ENCODE results near the gene MLEC.
"Not testable (repeated sequence)": the region's sequence is repeated elsewhere in the genome, so short reads cannot be mapped to it uniquely, and the experiment has no call there.

Gene MLEC

GRCh38 chr12:120662879-120663278 is 24.1 kb upstream of the MLEC start:
- DNase-seq (ENCODE audit: low spot score): no peak

- no peak for DNase-seq (ENCODE audit: low spot score)
Observed at GRCh38 chr12:120663741-120664140, 23.2 kb upstream of the MLEC start.

- no peak for DNase-seq (ENCODE audit: low spot score)
Observed at GRCh38 chr12:120666571-120667390, 20.2 kb upstream of the MLEC start.

- DNase-seq (ENCODE audit: low spot score): peak; percentile 80
Observed at GRCh38 chr12:120668091-120668867, 18.7 kb upstream of the MLEC start.

GRCh38 chr12:120668868-120669840 is 17.8 kb upstream of the MLEC start:
- no peak for DNase-seq (ENCODE audit: low spot score)

- not testable (repeated sequence) for DNase-seq (ENCODE audit: low spot score)
Observed at GRCh38 chr12:120670237-120670636, 16.7 kb upstream of the MLEC start.

GRCh38 chr12:120670667-120671066 is 16.3 kb upstream of the MLEC start:
- DNase-seq (ENCODE audit: low spot score): no peak

GRCh38 chr12:120674097-120674636 is 12.8 kb upstream of the MLEC start:
- no peak for DNase-seq (ENCODE audit: low spot score)

GRCh38 chr12:120677765-120678473 is 9.0 kb upstream of the MLEC start:
- DNase-seq (ENCODE audit: low spot score): no peak

- no peak for DNase-seq (ENCODE audit: low spot score)
Observed at GRCh38 chr12:120678572-120678971, 8.4 kb upstream of the MLEC start.

GRCh38 chr12:120680165-120680738 is 6.7 kb upstream of the MLEC start:
- no peak for DNase-seq (ENCODE audit: low spot score)

GRCh38 chr12:120684523-120684932 is 2.4 kb upstream of the MLEC start:
- DNase-seq (ENCODE audit: low spot score): no peak

- DNase-seq (ENCODE audit: low spot score): no peak
Observed at GRCh38 chr12:120685522-120685921, 1.4 kb upstream of the MLEC start.

GRCh38 chr12:120686151-120686689 is 729 bp upstream of the MLEC start:
- peak; percentile 92 for DNase-seq (ENCODE audit: low spot score)

GRCh38 chr12:120687578-120688289 is 785 bp downstream of the MLEC start:
- DNase-seq (ENCODE audit: low spot score): no peak

- no peak for DNase-seq (ENCODE audit: low spot score)
Observed at GRCh38 chr12:120688527-120689071, 1.6 kb downstream of the MLEC start.

GRCh38 chr12:120689397-120690082 is 2.6 kb downstream of the MLEC start:
- no peak for DNase-seq (ENCODE audit: low spot score)

- DNase-seq (ENCODE audit: low spot score): no peak
Observed at GRCh38 chr12:120690083-120690450, 3.1 kb downstream of the MLEC start.

GRCh38 chr12:120690978-120691377 is 4.0 kb downstream of the MLEC start:
- DNase-seq (ENCODE audit: low spot score): no peak
